A673 (cell line): ENCODE measurements around the gene COL3A1. TPM values are rescaled to one million over a fixed set of nuclear protein-coding genes. Genes with fewer than 3 reads are reported as not detected.

Experiments
- BruUV-seq: library from RNA; stranded (reverse); fragments of 400-500 nt; replicated peaks from 2 replicates; lab custom pipeline; 2021; lab: Mats Ljungman, UMichigan
- CTCF ChIA-PET: fragments of 300-600 bp; sonication (Branson Sonifier 250); formaldehyde crosslinking; loops from one replicate; lab custom pipeline; 2022; ENCODE audit warnings: antibody characterized with exemption; lab: Charles Lee
- POLR2A ChIA-PET: fragments of 300-600 bp; sonication (Branson Sonifier 250); formaldehyde crosslinking; loops from one replicate; lab custom pipeline; 2022; ENCODE audit warnings: antibody characterized with exemption; ENCODE audit not compliant: low non-redundant PET; lab: Charles Lee
- DNase-seq: peaks from one replicate; pipeline ENCODE4 v3.0.0-alpha.2; 2015; ENCODE audit warnings: low spot score
- H3K27ac ChIP-seq: fragments of 200-600 bp; sonication (generic); 2 replicates; pipeline ENCODE4 v1.5.1; 2016; ENCODE audit warnings: mixed run types, low read depth, mild to moderate bottlenecking, mixed read lengths, antibody characterized with exemption, low read length; ENCODE audit not compliant: poor library complexity, severe bottlenecking
- H3K27me3 ChIP-seq: fragments of 200-600 bp; sonication (generic); replicated peaks from 2 replicates; pipeline ENCODE4 v1.6.1; 2017; ENCODE audit warnings: mixed run types, low read depth, mild to moderate bottlenecking, mixed read lengths, antibody characterized with exemption, low read length; ENCODE audit not compliant: insufficient read depth, poor library complexity
- H3K36me3 ChIP-seq: fragments of 200-600 bp; sonication (generic); 2 replicates; pipeline ENCODE4 v1.6.1; 2016; ENCODE audit warnings: mixed run types, mild to moderate bottlenecking, mixed read lengths, antibody characterized with exemption, low read length; ENCODE audit not compliant: insufficient read depth, poor library complexity, severe bottlenecking
- H3K4me1 ChIP-seq: fragments of 200-600 bp; sonication (generic); 2 replicates; pipeline ENCODE4 v1.6.1; 2017; ENCODE audit warnings: mixed run types, mild to moderate bottlenecking, mixed read lengths, antibody characterized with exemption, low read length; ENCODE audit not compliant: insufficient read depth, poor library complexity, severe bottlenecking
- H3K4me3 ChIP-seq: fragments of 200-600 bp; sonication (generic); 2 replicates; pipeline ENCODE4 v1.5.1; 2016; ENCODE audit warnings: low read depth, mixed run types, mild to moderate bottlenecking, mixed read lengths, low read length; ENCODE audit not compliant: poor library complexity, severe bottlenecking
- H3K9me3 ChIP-seq: fragments of 200-600 bp; sonication (generic); 2 replicates; pipeline ENCODE4 v1.6.1; 2016; ENCODE audit warnings: mixed run types, low read depth, mild to moderate bottlenecking, mixed read lengths, antibody characterized with exemption, low read length; ENCODE audit not compliant: poor library complexity, severe bottlenecking
- EZH2 ChIP-seq: fragments of 200-600 bp; sonication (generic); IDR thresholded peaks from 2 replicates; pipeline ENCODE4 v1.6.1; 2017; ENCODE audit warnings: borderline replicate concordance, low read depth, mild to moderate bottlenecking, mixed read lengths, antibody characterized with exemption, low read length; ENCODE audit not compliant: poor library complexity, severe bottlenecking
- intact Hi-C: fragments of 100-400 bp; cut with micrococcal nuclease; formaldehyde crosslinking; loops from one replicate; pipeline ENCODE4 v1.10.0; 2022; ENCODE audit not compliant: unreplicated experiment
- total RNA-seq: library from RNA; stranded (reverse); gene quantifications from 2 replicates; pipeline ENCODE4 v1.2.3, GENCODE V29; 2021
- TF ChIP-seq, protein P1 (sequence below): fragments of 300-800, 200-600 bp; sonication (generic); conservative IDR thresholded peaks from 2 replicates; pipeline ENCODE4 v1.5.1; 2017; ENCODE audit warnings: low read depth, mild to moderate bottlenecking, antibody characterized with exemption, low read length, moderate library complexity, mixed read lengths

Gene COL3A1
- total RNA-seq, 1 experiment from 2014 or later = 12.6 TPM

DNA sequence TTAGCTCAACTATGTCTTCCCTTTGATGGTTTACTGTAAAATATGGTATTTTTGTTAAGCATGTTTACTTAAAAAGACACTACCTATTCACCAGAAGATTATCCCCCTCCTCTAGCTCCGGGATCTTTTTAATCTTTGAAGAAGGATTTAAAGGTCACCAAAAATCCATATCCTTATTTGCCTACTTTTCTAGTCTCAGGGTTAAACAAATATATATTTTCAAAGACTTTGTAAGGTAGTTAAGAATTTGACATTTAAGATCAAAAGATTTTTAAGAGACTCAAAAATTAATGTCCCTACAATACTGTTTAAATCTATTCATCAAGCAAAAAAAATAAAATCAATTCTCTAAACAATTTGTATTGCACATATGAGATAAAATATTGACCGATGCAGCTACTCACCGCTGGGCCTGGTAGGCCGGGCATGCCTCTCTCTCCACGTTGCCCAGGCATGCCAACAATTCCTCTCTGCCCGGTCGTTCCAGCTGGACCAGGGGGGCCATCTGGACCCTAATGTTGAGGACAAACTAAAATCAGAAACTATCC is 76.1 kb downstream of the COL3A1 start:
- POLR2A ChIA-PET = no interaction called here

DNA sequence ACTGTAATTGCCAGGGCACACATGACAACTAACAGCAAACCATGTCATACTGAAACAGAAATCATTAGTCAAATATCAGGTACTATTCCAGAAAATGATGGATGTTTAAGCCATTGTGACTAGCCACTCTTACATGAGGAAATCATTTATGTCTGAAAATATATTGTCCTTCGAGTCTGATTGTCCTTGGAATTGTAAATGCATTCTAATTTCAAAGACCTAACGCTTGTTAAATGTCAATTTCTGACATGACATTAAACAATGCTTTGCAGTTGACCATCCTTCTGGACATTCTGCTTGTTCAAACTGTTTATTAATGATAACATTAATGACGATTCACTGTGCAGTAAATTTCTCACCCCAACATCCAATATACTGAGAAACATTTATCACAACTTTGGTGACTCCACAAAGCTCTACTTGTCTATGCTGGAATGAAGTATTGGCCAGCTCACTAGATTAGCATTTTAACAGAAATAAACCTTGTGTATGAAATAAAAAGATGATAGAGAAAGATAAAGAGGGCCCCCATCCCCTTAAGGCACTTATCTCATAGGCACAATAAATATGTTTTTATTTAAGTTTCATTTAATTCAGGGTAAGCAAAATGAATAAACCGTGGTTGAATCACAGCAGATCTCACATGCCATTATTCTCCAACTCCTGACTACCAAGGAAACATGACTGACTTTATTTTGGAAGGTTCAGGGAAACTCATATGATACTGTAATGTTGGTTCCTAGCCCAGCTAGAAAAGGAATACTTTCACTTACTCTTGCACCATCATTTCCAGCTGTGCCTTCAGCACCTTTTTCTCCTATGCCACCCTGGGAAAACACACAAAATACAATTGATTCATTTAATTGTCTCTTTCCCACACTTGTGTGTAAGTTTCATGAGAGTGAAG is 82.3 kb downstream of the COL3A1 start:
- BruUV-seq = TSS peak; percentile 8
- ChIA-PET POLR2A (no interaction called here), CTCF (no interaction called here)
- TF ChIP-seq EZH2 = no peak
- TF ChIP-seq, protein P1, sequence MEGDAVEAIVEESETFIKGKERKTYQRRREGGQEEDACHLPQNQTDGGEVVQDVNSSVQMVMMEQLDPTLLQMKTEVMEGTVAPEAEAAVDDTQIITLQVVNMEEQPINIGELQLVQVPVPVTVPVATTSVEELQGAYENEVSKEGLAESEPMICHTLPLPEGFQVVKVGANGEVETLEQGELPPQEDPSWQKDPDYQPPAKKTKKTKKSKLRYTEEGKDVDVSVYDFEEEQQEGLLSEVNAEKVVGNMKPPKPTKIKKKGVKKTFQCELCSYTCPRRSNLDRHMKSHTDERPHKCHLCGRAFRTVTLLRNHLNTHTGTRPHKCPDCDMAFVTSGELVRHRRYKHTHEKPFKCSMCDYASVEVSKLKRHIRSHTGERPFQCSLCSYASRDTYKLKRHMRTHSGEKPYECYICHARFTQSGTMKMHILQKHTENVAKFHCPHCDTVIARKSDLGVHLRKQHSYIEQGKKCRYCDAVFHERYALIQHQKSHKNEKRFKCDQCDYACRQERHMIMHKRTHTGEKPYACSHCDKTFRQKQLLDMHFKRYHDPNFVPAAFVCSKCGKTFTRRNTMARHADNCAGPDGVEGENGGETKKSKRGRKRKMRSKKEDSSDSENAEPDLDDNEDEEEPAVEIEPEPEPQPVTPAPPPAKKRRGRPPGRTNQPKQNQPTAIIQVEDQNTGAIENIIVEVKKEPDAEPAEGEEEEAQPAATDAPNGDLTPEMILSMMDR = no peak
- H3K27me3 ChIP-seq = no peaks in the 10 kb centered on the region
- H3K4me3 ChIP-seq = no peak overlapping the region
- DNase-seq = no peak
- H3K27ac ChIP-seq = no peak overlapping the region
- intact Hi-C loops = no loop called here
- no peaks in the 10 kb centered on the region for H3K9me3 ChIP-seq
- H3K4me1 ChIP-seq = no peaks in the 10 kb centered on the region
- H3K36me3 ChIP-seq = peaks cover 30% of the 10 kb centered on the region

More for the DNA sequence above, 76.1 kb downstream of the COL3A1 start:
- no peak for DNase-seq
- no peaks in the 10 kb centered on the region for H3K27me3 ChIP-seq
- BruUV-seq = no TSS peak
- intact Hi-C loops = no loop called here
- peaks cover 38% of the 10 kb centered on the region for H3K36me3 ChIP-seq
- CTCF ChIA-PET = no interaction called here
- H3K4me1 ChIP-seq = no peaks in the 10 kb centered on the region
- no peak overlapping the region for H3K27ac ChIP-seq
- no peaks in the 10 kb centered on the region for H3K9me3 ChIP-seq
- no peak overlapping the region for H3K4me3 ChIP-seq
- TF ChIP-seq, protein P1 = no peak
- no peak for TF ChIP-seq EZH2

DNA sequence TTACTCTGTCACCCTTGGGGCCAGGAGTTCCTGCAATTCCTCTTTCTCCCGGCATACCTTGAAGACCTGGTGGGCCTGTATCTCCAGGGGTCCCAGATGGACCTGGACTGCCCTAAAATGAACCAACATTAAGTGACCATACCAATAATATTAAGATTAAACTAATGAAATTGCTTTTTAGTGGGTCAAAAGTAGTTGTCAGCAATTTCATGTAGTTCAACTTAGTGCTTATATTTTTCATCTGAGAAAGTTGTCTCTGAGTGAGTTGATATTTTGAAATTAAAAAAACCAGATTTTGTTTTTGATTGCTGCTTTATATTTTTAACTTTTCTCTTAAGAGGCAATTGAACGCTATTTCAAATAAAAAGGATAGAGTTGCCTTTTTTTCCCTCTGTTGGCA is 83.1 kb downstream of the COL3A1 start:
- H3K4me1 ChIP-seq = no peaks in the 10 kb centered on the region
- no peak for DNase-seq
- H3K4me3 ChIP-seq = no peak overlapping the region
- POLR2A ChIA-PET = no interaction called here
- no TSS peak for BruUV-seq
- no peak overlapping the region for H3K27ac ChIP-seq
- CTCF ChIA-PET = no interaction called here
- no peaks in the 10 kb centered on the region for H3K27me3 ChIP-seq
- intact Hi-C loops = no loop called here
- H3K9me3 ChIP-seq = no peaks in the 10 kb centered on the region
- TF ChIP-seq, protein P1 = no peak
- TF ChIP-seq EZH2 = no peak
- peaks cover 22% of the 10 kb centered on the region for H3K36me3 ChIP-seq
